ENCODE data around the gene HELZ. TPM values are rescaled to one million over a fixed set of nuclear protein-coding genes. Genes with fewer than 3 reads are reported as not detected.

Gene HELZ
- total RNA-seq, 4 donors from 2014 or later, result 63.5 to 123 (median 87.6) TPM

DNA sequence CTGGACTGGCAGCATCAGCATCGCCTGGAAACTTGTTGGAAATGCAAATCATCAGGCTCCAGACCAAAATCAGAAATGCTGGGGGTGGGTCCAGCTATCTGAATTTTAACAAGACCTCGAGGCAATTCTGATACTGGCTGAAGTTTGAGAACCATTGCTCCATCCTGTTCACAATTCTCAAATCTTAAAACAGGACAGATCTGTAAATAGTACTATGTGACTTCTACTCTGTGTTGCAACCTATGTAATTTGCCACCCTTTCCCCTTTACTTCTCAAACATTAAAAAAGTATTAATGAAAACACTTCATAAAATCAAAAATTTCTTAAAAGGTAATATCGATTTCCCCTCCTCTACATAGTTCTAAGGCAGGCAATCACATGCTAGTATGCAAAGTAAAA is 172.1 kb downstream of the HELZ start:
- ATAC-seq (ENCODE audit: low FRiP score) (no peak), DNase-seq (ENCODE audit: low spot score) (no peak)
- TF ChIP-seq CTCF (IDR thresholded peaks at IDR 0.05), result no peak

- no peak for ATAC-seq (ENCODE audit: low FRiP score)
- TF ChIP-seq CTCF (IDR thresholded peaks at IDR 0.05), result no peak
- DNase-seq (ENCODE audit: low spot score), result no peak
These were observed 173.4 kb downstream of the HELZ start for GRCh38 chr17:67071595-67071994.

- DNase-seq (ENCODE audit: low spot score) (no peak), ATAC-seq (ENCODE audit: low FRiP score) (no peak)
- no peak for TF ChIP-seq CTCF (IDR thresholded peaks at IDR 0.05)
These were observed 175.3 kb downstream of the HELZ start for GRCh38 chr17:67069603-67070136.

- no peak for TF ChIP-seq CTCF (IDR thresholded peaks at IDR 0.05)
- no peak for ATAC-seq (ENCODE audit: low FRiP score)
- no peak for DNase-seq (ENCODE audit: low spot score)
These were observed 176.0 kb downstream of the HELZ start for GRCh38 chr17:67068999-67069398.

- ATAC-seq (ENCODE audit: low FRiP score) (no peak), DNase-seq (ENCODE audit: low spot score) (no peak)
- TF ChIP-seq CTCF (IDR thresholded peaks at IDR 0.05), result no peak
These were observed 177.2 kb downstream of the HELZ start for GRCh38 chr17:67067571-67068482.

DNA sequence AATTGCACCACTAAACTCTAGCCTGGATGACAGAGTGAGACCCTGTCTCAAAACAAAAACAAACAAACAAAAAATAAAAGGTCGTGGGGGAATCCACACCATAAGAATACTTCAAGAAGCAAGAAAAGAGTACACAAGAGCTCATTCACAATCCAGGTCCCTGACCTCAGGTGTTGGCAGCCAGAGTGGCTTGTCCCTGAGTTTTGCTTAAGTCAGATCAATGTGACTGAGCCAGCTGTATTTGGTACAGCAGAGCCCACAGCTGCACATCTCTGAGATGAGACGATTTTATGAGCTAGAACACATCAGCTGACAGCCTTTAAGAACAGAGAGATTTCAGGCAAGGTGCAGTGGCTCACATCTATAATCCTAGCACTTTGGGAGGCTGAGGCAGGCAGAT is 178.3 kb downstream of the HELZ start:
- ATAC-seq (ENCODE audit: low FRiP score) (no peak), DNase-seq (ENCODE audit: low spot score) (no peak)
- no peak for TF ChIP-seq CTCF (IDR thresholded peaks at IDR 0.05)

GRCh38 chr17:67063141-67063540 is 181.9 kb downstream of the HELZ start:
- TF ChIP-seq CTCF (IDR thresholded peaks at IDR 0.05), result no peak
- DNase-seq (ENCODE audit: low spot score), result no peak
- ATAC-seq (ENCODE audit: low FRiP score), result no peak
